Stimulated activated naive CD4-positive, alpha-beta T cell treated with Interleukin-2 at 50 U/mL for 16 hours (primary cell): Measurements from ENCODE around the gene ZGPAT.
"Not testable (repeated sequence)": the region's sequence is repeated elsewhere in the genome, so short reads cannot be mapped to it uniquely, and the experiment has no call there.

Source experiments
- DNase-seq: peaks from one replicate; lab custom pipeline; 2025; lab: John Stamatoyannopoulos, UW

ZGPAT gene, protein sequence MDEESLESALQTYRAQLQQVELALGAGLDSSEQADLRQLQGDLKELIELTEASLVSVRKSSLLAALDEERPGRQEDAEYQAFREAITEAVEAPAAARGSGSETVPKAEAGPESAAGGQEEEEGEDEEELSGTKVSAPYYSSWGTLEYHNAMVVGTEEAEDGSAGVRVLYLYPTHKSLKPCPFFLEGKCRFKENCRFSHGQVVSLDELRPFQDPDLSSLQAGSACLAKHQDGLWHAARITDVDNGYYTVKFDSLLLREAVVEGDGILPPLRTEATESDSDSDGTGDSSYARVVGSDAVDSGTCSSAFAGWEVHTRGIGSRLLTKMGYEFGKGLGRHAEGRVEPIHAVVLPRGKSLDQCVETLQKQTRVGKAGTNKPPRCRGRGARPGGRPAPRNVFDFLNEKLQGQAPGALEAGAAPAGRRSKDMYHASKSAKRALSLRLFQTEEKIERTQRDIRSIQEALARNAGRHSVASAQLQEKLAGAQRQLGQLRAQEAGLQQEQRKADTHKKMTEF

DNA sequence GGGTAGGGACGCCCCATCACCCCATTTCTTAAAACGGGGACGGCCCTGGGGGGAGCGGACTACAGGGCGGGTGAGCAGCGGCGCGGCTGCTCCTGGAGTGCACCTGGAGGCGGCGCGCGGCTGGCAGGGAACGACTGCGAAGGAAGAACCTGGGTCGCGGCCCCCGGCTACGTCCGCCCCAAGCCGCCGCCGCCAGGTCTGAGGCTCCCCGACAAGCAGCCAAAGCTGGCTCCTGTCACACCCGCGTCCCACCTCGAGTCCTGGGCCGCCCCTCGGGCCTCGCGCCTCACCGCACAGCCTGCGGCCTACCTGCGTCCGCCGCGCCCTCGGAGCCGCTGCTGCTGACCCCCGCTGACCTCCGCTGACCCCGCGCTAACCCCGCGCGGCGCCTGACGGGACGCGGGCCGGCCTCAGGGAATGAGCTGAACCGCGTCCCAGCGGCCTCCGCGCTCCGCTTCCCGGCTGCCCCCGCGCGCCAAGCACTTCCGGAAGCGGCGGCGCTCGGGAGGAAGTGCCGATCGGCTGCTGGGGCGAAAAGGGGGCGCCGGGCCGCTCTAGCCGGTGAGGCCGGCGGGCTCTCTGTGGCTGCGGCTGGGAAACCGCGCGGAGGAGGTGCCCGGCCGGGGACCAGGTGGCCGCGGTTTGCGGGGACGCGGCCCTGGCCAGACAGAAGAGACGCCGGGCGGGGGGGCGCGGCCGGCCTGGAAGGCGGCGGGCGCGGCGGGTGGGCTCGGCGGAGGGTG, at the start of gene ZGPAT, which contains the start of gene ARFRP1:
Gene ZGPAT, plus strand, starts transcription at position 482 of the 743 bp plus-strand sequence. CDS start 542 bp downstream, outside the sequence.
Gene ARFRP1, minus strand, starts transcription at position 419 of the 743 bp plus-strand sequence. CDS start 885 bp downstream, outside the sequence.
- DNase-seq, result peak; percentile 86

DNA sequence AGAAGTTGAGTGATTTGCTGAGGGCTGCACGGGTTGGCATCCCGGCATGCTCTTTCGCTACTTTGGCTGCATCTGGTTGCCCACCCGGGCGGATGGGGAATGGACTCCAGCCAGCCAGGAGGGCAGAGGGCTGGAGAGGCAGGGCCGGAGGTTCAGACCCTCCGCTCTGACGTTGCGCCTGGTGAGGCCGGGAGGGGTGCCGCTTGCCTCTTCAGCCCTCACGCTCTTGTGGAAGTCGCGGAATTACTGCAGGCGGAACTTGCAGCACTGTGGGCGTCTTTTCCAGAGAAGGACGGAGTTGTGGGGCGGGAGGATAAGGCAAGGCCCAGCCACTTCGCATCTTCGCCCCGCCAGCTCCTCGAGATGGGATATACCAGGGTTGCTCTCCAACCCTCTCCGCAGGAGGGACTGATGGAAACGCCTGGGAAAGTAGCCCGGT, 49.1 kb upstream of the ZGPAT start:
- DNase-seq, result no peak

DNA sequence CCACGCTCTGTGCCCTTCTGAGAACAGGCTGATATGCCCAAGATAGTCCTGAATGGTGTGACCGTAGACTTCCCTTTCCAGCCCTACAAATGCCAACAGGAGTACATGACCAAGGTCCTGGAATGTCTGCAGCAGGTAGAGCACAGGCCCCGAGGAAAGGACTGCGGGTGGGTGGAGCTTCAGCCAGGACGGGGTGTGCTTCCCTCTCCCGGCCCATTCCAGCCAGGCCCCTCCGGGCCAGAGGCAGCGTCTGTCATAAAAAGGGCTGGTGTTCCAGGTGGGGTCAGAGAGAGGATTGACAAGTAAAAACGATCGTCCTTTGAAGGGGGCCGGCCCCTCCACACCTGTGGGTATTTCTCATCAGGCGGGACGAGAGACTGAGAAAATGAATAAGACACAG, 48.5 kb upstream of the ZGPAT start:
- no peak for DNase-seq

DNA sequence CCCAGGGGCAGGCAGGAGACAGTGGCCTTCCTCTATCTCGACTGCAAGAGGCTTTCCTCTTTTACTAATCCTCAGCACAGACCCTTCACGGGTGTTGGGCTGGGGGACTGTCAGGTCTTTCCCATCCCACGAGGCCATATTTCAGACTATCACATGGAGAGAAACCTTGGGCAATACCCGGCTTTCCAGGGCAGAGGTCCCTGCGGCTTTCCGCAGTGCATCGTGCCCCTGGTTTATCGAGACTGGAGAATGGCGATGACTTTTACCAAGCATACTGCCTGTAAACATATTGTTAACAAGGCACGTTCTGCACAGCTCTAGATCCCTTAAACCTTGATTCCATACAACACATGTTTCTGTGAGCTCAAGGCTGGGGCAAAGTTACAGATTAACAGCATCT, 47.7 kb upstream of the ZGPAT start:
- DNase-seq, result not testable (repeated sequence)

DNA sequence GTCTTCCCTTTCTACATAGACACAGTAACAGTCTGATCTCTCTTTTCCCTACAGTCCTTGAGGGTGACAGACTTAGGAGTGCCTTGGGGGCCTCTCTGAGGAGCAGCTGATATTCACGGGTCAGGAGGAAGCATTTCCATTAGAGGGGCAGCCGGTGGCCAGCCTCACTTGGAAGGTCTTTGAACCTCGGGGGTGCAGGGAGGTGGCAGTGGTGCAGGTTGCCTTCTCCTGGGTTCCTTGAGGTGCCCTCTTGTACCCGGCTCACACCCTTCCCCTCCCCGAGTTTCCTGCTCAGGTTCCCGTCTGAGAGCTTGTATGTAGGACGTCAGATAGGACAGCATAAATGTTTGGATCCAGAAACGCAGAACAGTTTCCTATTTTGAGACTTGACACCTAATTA, 47.2 kb upstream of the ZGPAT start:
- no peak for DNase-seq

DNA sequence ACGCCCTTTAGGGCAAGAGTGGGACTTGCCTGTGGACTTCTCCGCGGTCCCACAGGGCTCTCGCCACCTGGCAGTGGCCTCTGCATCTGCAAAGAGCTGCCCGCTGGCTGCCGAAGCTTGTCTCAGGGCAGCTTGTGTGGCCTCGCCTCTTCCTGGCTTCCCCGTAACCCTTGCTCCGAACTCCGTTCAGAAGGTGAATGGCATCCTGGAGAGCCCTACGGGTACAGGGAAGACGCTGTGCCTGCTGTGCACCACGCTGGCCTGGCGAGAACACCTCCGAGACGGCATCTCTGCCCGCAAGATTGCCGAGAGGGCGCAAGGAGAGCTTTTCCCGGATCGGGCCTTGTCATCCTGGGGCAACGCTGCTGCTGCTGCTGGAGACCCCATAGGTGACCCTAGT, 46.7 kb upstream of the ZGPAT start:
- no peak for DNase-seq

DNA sequence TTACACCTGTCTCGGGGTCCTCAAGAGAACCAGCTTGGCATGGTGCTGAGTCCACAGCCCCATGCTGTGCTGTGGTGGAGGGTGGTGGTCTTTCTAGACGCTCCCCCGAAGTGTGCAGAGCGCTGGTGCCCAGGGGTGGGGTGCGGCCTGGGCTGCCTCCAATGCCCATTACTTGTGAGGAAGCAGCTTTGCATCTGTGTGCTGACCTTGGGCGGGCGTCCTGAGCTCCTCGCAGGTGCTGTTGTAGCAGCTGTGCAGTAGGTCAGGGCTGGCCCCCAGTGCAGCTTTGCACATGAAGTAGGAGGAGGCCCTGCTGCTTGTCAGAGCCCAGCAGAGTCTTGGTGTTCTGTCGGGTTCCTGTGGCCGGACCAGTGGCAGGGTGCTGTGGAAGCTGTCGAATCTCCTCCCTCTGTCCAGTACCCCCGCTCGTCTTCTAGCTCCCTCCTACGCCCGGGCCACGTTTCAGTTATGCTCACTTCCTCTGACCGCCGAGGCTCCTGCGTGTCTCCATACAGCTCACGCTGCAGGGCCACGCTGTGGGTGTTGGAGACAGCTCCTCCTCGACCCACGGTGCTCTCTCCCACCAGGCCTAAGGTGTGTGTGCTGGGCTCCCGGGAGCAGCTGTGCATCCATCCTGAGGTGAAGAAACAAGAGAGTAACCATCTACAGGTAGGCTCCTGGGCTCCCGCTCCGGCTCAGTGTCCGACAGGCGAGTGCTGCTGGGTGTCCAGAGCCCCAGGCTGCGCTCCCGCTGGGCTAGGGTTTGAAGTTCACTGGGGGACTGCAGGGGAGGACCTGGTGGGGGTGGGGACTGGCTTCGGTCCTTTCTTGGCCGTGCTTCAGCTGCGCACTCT, 45.7 kb upstream of the ZGPAT start:
- DNase-seq, result no peak

DNA sequence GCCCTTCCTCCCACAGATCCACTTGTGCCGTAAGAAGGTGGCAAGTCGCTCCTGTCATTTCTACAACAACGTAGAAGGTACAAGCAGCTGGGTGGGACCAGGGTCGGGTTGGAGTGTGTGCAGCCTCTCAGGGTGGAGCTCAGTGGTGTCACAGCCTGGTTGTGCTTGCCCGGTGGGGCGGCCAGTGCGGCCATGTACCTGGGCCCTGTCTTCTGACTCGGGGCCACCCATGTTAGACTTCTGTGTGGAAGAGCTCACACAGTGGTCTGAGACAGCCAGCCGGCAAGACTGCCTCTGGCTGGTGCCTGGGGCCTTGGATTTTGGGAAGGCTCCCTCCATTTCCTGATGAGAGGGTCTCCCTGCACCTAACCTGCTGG, 45.0 kb upstream of the ZGPAT start:
- no peak for DNase-seq

- no peak for DNase-seq
Measured at GRCh38 chr20:63663332-63664066, 44.3 kb upstream of the ZGPAT start.

DNA sequence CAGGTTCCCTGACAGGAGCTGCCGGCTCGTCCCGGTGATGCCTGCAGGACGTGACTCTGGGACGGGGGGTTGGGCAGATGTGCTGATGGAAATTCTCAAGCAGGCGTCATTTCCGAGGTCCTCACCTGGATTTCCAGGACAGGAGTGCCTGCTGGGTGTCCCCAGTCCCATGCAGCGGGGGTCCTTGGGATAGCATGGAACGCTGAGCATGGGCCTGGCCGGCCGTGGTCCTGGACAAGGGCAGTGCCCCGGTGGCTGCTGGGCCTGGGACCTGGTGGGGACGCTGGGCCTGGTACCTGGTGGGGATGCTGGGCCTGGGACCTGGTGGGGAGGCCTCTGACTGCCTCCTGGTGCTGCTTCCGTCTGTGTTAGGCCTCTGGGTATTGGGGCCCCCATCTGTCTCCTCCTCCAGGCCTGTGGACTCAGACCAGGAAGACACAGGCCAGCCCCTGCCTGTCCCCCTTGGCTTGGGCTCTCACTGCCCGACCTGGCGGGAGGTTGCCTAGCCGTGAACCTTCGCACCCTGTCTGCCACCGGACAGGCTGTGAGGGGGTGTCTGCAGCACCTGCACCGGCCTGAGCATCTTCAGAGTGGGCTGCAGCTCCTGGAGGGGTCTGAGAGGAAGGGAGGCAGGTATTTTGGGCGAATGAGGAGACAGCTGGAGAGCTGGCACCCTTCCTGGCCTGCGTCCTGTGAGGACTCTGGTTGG, 43.5 kb upstream of the ZGPAT start:
- no peak for DNase-seq

DNA sequence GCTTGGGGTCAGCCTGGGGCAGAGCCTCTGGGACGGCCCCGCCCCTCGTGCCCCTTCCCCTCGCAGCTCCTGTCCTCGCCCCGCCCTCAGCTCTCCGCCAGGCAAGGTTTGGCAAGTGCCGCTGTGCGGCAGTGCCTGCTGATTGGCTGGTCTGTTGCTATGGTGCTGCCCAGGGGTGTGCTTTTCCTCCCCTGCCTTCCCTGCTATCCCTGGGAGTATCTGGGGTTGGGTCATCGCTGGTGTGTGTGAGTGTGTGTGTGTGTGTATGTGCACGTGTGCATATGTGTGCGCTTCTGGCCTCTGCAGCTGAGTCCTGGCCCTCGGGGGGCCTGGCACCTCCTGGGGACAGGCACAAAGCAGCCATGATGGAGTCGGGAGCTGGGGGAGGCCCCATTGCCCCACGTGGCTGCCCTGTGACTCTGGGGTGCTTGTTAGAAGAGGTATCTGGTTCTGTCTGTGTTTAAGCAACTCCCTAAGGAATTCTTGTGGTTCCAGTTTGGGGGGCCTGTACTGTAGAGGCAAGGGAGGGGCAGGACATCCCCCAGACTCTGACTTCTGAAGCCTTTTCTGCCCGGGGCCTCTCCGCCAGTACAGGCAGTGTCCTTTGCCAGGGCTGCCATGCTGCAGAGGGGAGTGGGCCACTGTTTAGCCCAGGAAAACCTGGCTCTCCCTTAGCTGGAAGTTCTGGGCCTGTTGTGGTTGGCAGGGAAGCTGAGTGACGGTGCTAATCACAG, 42.8 kb upstream of the ZGPAT start:
- DNase-seq, result no peak

DNA sequence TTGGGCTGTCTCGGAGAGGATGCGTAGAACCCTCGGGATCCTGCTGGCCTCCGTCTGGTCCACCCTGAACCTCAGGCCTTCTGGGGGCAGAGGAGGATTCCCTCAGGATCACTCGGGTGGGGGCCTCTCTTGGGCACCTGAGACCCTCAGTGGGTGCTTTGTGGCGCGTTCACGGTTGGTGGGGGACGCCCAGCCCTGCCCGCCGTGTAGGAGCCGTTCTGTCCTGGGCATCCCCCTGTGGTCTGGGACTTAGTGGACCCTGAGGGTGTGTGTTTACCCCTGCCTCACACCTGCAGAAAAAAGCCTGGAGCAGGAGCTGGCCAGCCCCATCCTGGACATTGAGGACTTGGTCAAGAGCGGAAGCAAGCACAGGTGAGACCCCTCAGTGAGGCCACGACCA, 42.1 kb upstream of the ZGPAT start:
- no peak for DNase-seq

- DNase-seq, result no peak
Measured at GRCh38 chr20:63667858-63668257, 40.0 kb upstream of the ZGPAT start.

DNA sequence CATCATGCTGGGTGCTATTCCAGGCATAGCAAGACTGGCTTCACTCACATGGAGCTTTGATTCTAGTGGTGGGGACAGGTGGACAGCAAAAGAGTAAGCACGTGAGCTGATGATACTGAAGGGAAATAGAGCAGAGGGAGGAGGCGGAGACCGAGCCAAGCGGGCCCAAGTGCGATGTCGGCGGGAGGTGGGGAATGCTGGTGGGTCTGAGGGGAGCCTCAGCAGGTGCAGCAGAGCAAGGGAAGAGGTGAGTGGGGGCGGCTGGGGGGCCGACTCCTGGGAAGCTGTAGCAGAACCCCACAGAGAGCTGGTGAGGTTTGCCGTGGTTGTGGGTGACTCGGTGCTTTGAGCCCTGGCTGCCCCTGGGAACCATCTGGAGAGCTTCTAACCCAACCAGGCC, 39.5 kb upstream of the ZGPAT start:
- DNase-seq, result no peak

GRCh38 chr20:63671695-63672094, 36.1 kb upstream of the ZGPAT start:
- not testable (repeated sequence) for DNase-seq

DNA sequence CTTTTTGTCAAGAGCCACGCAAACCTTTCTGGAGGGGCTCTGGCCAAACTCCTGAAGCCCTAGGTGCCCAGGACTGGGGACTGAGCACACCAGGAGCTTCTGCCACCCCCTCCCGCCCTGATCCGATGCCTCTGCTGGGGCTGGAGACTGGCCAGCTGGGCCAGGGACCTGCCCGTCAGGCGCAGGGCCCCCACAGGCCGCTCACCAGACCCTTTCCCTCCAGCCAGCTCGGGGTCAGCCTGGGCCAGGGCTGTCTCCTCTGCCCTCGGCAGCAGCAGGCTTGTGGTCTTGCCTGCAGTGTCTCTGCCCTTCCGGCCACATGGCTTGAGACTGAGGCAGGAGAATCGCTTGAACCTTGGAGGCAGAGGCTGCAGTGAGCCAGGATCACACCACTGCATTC, 35.2 kb upstream of the ZGPAT start:
- DNase-seq, result no peak

DNA sequence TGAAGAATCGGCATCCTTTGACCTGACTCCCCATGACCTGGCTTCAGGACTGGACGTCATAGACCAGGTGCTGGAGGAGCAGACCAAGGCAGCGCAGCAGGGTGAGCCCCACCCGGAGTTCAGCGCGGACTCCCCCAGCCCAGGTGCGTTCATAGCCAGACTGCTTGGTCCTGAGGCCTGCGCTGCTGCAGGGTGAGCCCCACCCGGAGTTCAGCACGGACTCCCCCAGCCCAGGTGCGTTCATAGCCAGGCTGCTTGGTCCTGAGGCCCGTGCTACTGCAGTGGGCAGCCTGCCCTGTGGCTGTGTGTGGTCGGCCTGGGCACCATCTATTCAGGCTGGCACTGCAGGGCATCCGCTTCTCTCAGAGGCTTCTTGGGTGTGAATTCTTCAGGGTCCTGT, 33.9 kb upstream of the ZGPAT start:
- no peak for DNase-seq

GRCh38 chr20:63675681-63676368, 32.0 kb upstream of the ZGPAT start:
- DNase-seq, result no peak

- no peak for DNase-seq
Measured at GRCh38 chr20:63678071-63678470, 29.8 kb upstream of the ZGPAT start.
